ENCODE measurements around the gene F10. TPM values are rescaled to one million over a fixed set of nuclear protein-coding genes. Genes with fewer than 3 reads are reported as not detected.

Gene F10
- total and polyA plus RNA-seq, 2 experiments from 2014 or later, result 143 to 148 TPM

DNA sequence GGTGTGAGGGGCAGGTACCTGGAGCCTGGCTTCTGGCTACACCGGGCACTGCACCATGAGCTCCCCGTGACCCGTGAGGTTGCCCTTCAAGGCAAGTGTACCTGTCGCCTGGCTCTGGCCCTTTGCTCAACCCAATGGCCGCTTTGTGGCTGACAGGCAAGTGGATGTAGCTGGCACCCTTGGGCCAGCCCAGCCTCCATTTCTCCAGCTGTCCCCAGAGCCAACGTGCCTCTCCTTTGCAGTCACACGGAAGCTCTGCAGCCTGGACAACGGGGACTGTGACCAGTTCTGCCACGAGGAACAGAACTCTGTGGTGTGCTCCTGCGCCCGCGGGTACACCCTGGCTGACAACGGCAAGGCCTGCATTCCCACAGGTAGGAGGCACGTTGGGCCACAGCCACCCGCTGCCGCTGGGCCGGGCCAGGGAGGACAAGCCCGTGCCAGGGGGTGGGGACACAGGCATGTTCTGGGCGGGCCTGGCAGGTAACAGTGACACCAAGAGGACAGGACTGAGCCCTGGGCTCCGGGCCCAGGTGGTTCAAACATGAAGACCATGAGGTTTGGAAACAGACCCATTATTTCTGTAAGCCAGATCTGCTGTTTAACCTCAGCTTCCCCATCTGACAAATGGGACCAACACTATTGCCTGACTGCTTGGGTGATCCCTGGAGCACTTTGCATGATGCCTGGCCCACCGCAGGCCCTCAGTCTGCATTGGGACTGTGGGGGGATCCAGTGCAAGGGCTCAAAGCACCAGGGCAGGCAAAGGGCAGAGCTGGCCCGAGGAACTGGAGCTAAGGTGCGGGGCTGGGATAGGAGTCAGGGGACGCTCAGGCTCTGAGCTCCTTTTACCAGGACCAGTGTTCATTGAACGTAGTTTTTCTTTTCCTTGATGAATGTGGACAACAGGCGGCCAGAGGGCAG is 18.3 kb downstream of the F10 start:
- Histone ChIP-seq H3K36me3 (replicated peaks; ENCODE audit: insufficient read depth, low read depth) (no peaks in the 10 kb centered on the region), H2AFZ (no peak overlapping the region), H3K4me1 (ENCODE audit: insufficient read depth) (no peaks in the 10 kb centered on the region), H3K4me2 (no peak overlapping the region), H3K9me2 (replicated peaks; ENCODE audit: insufficient read depth) (no peaks in the 10 kb centered on the region), H3K79me2 (no peaks in the 10 kb centered on the region), H3K27ac (no peak overlapping the region), H3K27me3 (no peaks in the 10 kb centered on the region), H4K20me1 (ENCODE audit: insufficient read depth, poor library complexity, severe bottlenecking) (no peaks in the 10 kb centered on the region), H3K4me3 (no peak overlapping the region), H3K9me3 (ENCODE audit: low read depth) (no peaks in the 10 kb centered on the region)
- no peak for DNase-seq (ENCODE audit: low spot score)
- no peak for TF ChIP-seq EZH2phosphoT487 (IDR thresholded peaks at IDR 0.05; ENCODE audit: low read depth, severe bottlenecking, unreplicated experiment)
- TF ChIP-seq, protein P1, sequence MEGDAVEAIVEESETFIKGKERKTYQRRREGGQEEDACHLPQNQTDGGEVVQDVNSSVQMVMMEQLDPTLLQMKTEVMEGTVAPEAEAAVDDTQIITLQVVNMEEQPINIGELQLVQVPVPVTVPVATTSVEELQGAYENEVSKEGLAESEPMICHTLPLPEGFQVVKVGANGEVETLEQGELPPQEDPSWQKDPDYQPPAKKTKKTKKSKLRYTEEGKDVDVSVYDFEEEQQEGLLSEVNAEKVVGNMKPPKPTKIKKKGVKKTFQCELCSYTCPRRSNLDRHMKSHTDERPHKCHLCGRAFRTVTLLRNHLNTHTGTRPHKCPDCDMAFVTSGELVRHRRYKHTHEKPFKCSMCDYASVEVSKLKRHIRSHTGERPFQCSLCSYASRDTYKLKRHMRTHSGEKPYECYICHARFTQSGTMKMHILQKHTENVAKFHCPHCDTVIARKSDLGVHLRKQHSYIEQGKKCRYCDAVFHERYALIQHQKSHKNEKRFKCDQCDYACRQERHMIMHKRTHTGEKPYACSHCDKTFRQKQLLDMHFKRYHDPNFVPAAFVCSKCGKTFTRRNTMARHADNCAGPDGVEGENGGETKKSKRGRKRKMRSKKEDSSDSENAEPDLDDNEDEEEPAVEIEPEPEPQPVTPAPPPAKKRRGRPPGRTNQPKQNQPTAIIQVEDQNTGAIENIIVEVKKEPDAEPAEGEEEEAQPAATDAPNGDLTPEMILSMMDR (IDR thresholded peaks at IDR 0.05; ENCODE audit: poor library complexity), result no peak
- no peak for TF ChIP-seq EZH2 (IDR thresholded peaks at IDR 0.05; ENCODE audit: borderline replicate concordance)
- 96% methylated on average over 26 of the region's 26 CpGs for WGBS (ENCODE audit: low lambda C conversion rate, missing lambda C conversion rate)

DNA sequence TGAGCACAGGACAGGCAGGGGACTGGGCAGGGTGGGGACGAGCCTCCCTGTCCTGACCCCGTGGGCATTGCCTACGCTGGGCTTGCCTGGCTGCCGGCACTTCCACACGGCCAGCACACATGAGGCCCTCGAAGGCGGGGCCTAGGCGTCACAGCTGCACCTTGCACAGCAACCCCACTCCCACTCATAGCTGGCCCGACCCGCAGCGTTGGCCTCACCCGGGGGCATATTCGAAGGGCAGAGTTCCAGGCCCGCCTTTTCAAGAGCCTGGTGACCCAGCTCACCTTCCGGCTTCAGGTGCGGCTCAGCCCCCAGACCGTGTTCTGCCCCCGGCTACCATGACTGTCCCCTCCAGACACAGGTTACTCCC is 19.0 kb downstream of the F10 start:
- 95% methylated on average over 18 of the region's 18 CpGs for WGBS (ENCODE audit: low lambda C conversion rate, missing lambda C conversion rate)
- Histone ChIP-seq H3K27me3 (no peaks in the 10 kb centered on the region), H3K9me3 (ENCODE audit: low read depth) (no peaks in the 10 kb centered on the region), H2AFZ (no peak overlapping the region), H3K4me1 (ENCODE audit: insufficient read depth) (no peaks in the 10 kb centered on the region), H4K20me1 (ENCODE audit: insufficient read depth, poor library complexity, severe bottlenecking) (no peaks in the 10 kb centered on the region), H3K9me2 (replicated peaks; ENCODE audit: insufficient read depth) (no peaks in the 10 kb centered on the region), H3K27ac (no peak overlapping the region), H3K36me3 (replicated peaks; ENCODE audit: insufficient read depth, low read depth) (no peaks in the 10 kb centered on the region), H3K4me3 (no peak overlapping the region), H3K79me2 (no peaks in the 10 kb centered on the region), H3K4me2 (no peak overlapping the region)
- no peak for TF ChIP-seq EZH2 (IDR thresholded peaks at IDR 0.05; ENCODE audit: borderline replicate concordance)
- DNase-seq (ENCODE audit: low spot score), result no peak

DNA sequence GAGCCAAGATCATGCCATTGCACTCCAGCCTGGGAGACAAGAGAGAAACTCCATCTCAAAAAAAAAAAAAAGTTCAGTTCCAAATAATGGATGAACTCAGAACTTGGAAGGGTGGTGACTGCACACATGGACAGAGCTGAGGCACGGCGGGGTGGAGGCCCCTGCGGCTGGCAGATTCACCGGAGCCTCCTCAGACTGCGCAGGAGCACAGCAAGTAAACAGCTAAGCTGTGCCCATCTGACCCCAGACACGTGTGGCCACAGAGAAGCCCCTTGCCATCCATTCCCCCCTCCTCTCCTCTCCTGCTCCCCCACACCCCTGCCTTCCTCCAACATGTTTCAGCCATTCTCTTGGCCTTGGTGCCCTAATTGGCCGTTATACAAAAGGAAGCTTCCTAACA is 20.3 kb downstream of the F10 start:
- Histone ChIP-seq H3K4me1 (ENCODE audit: insufficient read depth) (no peaks in the 10 kb centered on the region), H3K79me2 (no peaks in the 10 kb centered on the region), H2AFZ (no peak overlapping the region), H3K27me3 (no peaks in the 10 kb centered on the region), H4K20me1 (ENCODE audit: insufficient read depth, poor library complexity, severe bottlenecking) (no peaks in the 10 kb centered on the region), H3K4me2 (no peak overlapping the region), H3K9me3 (ENCODE audit: low read depth) (no peaks in the 10 kb centered on the region), H3K4me3 (no peak overlapping the region), H3K36me3 (replicated peaks; ENCODE audit: insufficient read depth, low read depth) (no peaks in the 10 kb centered on the region), H3K27ac (no peak overlapping the region), H3K9me2 (replicated peaks; ENCODE audit: insufficient read depth) (no peaks in the 10 kb centered on the region)
- TF ChIP-seq EZH2phosphoT487 (IDR thresholded peaks at IDR 0.05; ENCODE audit: low read depth, severe bottlenecking, unreplicated experiment), result no peak
- TF ChIP-seq EZH2 (IDR thresholded peaks at IDR 0.05; ENCODE audit: borderline replicate concordance), result no peak
- TF ChIP-seq, protein P1 (IDR thresholded peaks at IDR 0.05; ENCODE audit: poor library complexity), result no peak
- no peak for DNase-seq (ENCODE audit: low spot score)
- 93% methylated on average over 7 of the region's 7 CpGs for WGBS (ENCODE audit: low lambda C conversion rate, missing lambda C conversion rate)

DNA sequence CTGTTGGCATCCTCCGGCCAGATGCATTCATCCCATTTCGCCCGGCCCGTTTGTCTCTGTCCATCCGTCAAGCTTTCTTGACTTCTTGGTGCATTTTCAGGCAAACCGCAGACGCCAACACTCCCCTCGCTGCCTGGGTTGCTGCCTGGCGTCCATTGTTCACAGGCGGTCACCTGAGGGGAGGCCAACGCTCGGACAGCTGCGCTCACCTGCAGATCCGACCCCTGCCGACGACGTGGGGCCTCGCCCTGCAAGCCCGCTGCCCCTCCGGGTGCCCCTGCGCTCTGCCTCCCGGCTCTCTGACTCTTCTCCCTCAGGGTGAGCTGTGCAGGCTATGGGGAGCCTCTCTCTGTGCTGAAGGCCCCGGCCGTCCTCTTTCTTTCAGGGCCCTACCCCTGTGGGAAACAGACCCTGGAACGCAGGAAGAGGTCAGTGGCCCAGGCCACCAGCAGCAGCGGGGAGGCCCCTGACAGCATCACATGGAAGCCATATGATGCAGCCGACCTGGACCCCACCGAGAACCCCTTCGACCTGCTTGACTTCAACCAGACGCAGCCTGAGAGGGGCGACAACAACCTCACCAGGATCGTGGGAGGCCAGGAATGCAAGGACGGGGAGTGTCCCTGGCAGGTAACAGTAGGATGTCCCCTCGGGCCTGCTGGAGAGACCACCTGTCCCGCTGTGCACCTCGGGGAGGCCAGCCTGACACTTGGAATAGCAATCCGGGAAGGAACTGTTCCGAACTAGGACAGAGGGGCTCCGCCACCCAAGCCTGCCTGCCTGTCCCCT is 21.1 kb downstream of the F10 start:
- TF ChIP-seq, protein P1 (IDR thresholded peaks at IDR 0.05; ENCODE audit: poor library complexity), result no peak
- Histone ChIP-seq H3K9me2 (replicated peaks; ENCODE audit: insufficient read depth) (no peaks in the 10 kb centered on the region), H3K4me3 (no peak overlapping the region), H4K20me1 (ENCODE audit: insufficient read depth, poor library complexity, severe bottlenecking) (no peaks in the 10 kb centered on the region), H3K4me2 (no peak overlapping the region), H3K27ac (no peak overlapping the region), H3K27me3 (no peaks in the 10 kb centered on the region), H3K79me2 (no peaks in the 10 kb centered on the region), H3K9me3 (ENCODE audit: low read depth) (no peaks in the 10 kb centered on the region), H3K36me3 (replicated peaks; ENCODE audit: insufficient read depth, low read depth) (no peaks in the 10 kb centered on the region), H2AFZ (no peak overlapping the region), H3K4me1 (ENCODE audit: insufficient read depth) (no peaks in the 10 kb centered on the region)
- DNase-seq (ENCODE audit: low spot score), result no peak
- WGBS (ENCODE audit: low lambda C conversion rate, missing lambda C conversion rate), result 94% methylated on average over 39 of the region's 39 CpGs
